Activated T-cell treated with anti-CD3 and anti-CD28 coated beads, Interleukin-2, amount 50 U/mL, for 72 hours (primary cell): ENCODE measurements around the gene ANKRD13C. TPM values are rescaled to one million over a fixed set of nuclear protein-coding genes. Genes with fewer than 3 reads are reported as not detected.
A peak's percentile ranks its signal among the peaks of the same experiment; 100 is the strongest.

Experiments used
- ATAC-seq, 2 donors: fragments of 150-1000 bp; cut with Tn5 transposase; replicated peaks in 1 of 2; 2 replicates each; pipeline ENCODE4 v1.10.0; 2021; ENCODE audit warnings: moderate library complexity in 2 of 2, mild to moderate bottlenecking in 1 of 2
- DNase-seq, 2 donors: peaks; one replicate each; pipeline ENCODE4 v3.0.0; 2021 to 2022; ENCODE audit warnings: mixed read lengths in 1 of 2
- H3K27ac Mint-ChIP-seq: one replicate; pipeline ENCODE4 v1.8.0; 2022; ENCODE audit warnings: mild to moderate bottlenecking, moderate library complexity, mixed read lengths
- H3K27me3 Mint-ChIP-seq: one replicate; pipeline ENCODE4 v1.8.0; 2022; ENCODE audit warnings: low read depth, mixed read lengths
- H3K36me3 Mint-ChIP-seq, 2 donors: one replicate each; pipeline ENCODE4 v1.8.0; 2022; ENCODE audit warnings: mixed read lengths in 2 of 2, mild to moderate bottlenecking in 1 of 2; ENCODE audit not compliant: insufficient read depth in 2 of 2
- H3K4me1 Mint-ChIP-seq: one replicate; pipeline ENCODE4 v1.8.0; 2022; ENCODE audit warnings: low read depth, mixed read lengths
- H3K4me3 Mint-ChIP-seq, 2 donors: one replicate each; pipeline ENCODE4 v1.8.0; 2022; ENCODE audit warnings: mild to moderate bottlenecking in 2 of 2, mixed read lengths in 2 of 2, moderate library complexity in 2 of 2
- H3K9me3 Mint-ChIP-seq, 2 donors: one replicate each; pipeline ENCODE4 v1.8.0; 2022; ENCODE audit warnings: mixed read lengths in 2 of 2
- total RNA-seq, 2 donors: library from RNA; stranded (reverse); gene quantifications; one replicate each; pipeline ENCODE4 v1.2.3, GENCODE V29; 2022

Gene ANKRD13C
- total RNA-seq, 2 donors from 2014 or later: 25.1 to 25.6 TPM

DNA sequence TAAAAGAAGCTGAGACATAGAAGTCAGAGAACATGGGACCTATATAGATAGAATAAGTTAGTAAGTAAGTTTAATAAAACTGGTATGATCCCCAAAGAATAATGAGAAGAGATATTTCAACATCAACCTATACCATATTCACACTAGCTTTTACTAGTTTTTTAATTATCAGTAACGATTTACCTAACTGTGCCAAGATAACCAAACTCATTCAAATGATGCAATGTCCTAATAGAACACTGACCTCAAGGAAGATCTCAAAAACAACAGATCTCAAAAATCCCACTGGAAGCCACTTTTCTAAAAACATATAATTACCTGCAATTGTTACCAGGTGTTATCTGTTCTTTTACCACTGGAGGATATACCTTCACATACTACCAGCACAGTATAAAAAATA is 38.7 kb downstream of the ANKRD13C start:
- no peak overlapping the region for H3K27ac Mint-ChIP-seq
- H3K4me1 Mint-ChIP-seq: no peaks in the 10 kb centered on the region
- H3K4me3 Mint-ChIP-seq: no peak overlapping the region
- ATAC-seq (no peak), DNase-seq (no peak)
- H3K36me3 Mint-ChIP-seq: peaks cover 1 to 3% of the 10 kb centered on the region in 2 donors
- H3K9me3 Mint-ChIP-seq: no peaks in the 10 kb centered on the region
- H3K27me3 Mint-ChIP-seq: no peaks in the 10 kb centered on the region

DNA sequence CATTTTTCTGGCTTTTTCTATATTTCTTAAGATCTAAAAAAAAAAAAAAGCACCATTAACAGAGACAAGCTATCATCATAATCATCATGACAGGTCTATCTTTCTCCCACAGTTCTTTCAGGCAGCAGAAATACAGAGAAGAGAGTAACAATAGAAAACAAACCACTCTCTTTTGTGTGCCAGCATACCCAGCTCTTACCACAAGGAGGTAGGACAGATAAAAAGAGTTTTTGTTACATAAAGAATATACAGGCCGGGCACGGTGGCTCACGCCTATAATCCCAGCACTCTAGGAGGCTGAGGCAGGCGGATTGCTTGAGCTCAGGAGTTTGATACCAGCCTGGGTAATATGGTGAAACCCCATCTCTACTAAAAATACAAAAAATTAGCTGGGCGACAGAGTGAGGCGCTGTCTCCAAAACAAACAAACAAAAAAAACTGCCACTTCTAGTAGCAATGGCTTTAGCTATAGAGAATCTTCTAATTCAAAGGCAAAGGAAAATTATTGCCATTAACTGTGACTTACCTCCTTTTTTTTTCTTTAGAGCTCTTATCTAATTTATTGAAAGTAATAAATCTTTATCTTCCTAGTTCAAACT is 39.7 kb downstream of the ANKRD13C start:
- Mint-ChIP-seq H3K27me3 (no peaks in the 10 kb centered on the region), H3K27ac (no peak overlapping the region), H3K4me1 (no peaks in the 10 kb centered on the region), H3K4me3 (no peak overlapping the region), H3K9me3 (no peaks in the 10 kb centered on the region), H3K36me3 (peaks cover 1 to 3% of the 10 kb centered on the region in 2 donors)
- no peak for ATAC-seq
- DNase-seq: no peak

GRCh38 chr1:70311369-70311768 is 43.2 kb downstream of the ANKRD13C start:
- no peak for ATAC-seq
- no peak for DNase-seq
- Mint-ChIP-seq H3K4me3 (no peak overlapping the region), H3K36me3 (peaks cover 0 to 14% of the 10 kb centered on the region in 2 donors), H3K4me1 (no peaks in the 10 kb centered on the region), H3K27me3 (no peaks in the 10 kb centered on the region), H3K27ac (no peak overlapping the region), H3K9me3 (no peaks in the 10 kb centered on the region)

GRCh38 chr1:70299472-70299871 is 55.0 kb downstream of the ANKRD13C start:
- Mint-ChIP-seq H3K27ac (peak overlapping the region; percentile 71), H3K27me3 (no peaks in the 10 kb centered on the region), H3K4me3 (no peak overlapping the region), H3K9me3 (no peaks in the 10 kb centered on the region), H3K4me1 (no peaks in the 10 kb centered on the region), H3K36me3 (peaks cover 3 to 15% of the 10 kb centered on the region in 2 donors)
- DNase-seq (no peak), ATAC-seq (no peak)

GRCh38 chr1:70295749-70296148 is 58.8 kb downstream of the ANKRD13C start:
- H3K27ac Mint-ChIP-seq: no peak overlapping the region
- ATAC-seq: no peak
- no peaks in the 10 kb centered on the region for H3K27me3 Mint-ChIP-seq
- H3K4me1 Mint-ChIP-seq: no peaks in the 10 kb centered on the region
- DNase-seq: no peak
- no peak overlapping the region for H3K4me3 Mint-ChIP-seq
- peaks cover 3 to 25% of the 10 kb centered on the region in 2 donors for H3K36me3 Mint-ChIP-seq
- H3K9me3 Mint-ChIP-seq: no peaks in the 10 kb centered on the region

- Mint-ChIP-seq H3K9me3 (no peaks in the 10 kb centered on the region), H3K27ac (no peak overlapping the region), H3K4me3 (no peak overlapping the region), H3K27me3 (no peaks in the 10 kb centered on the region), H3K36me3 (peaks cover 0 to 21% of the 10 kb centered on the region in 2 donors), H3K4me1 (no peaks in the 10 kb centered on the region)
- ATAC-seq (no peak), DNase-seq (no peak)
Observed at GRCh38 chr1:70293186-70293843, 61.2 kb downstream of the ANKRD13C start.

- no peaks in the 10 kb centered on the region for H3K4me1 Mint-ChIP-seq
- DNase-seq (no peak), ATAC-seq (no peak)
- peaks cover 0 to 18% of the 10 kb centered on the region in 2 donors for H3K36me3 Mint-ChIP-seq
- no peaks in the 10 kb centered on the region for H3K27me3 Mint-ChIP-seq
- no peaks in the 10 kb centered on the region for H3K9me3 Mint-ChIP-seq
- H3K4me3 Mint-ChIP-seq: no peak overlapping the region
- peak overlapping the region; percentile 19 for H3K27ac Mint-ChIP-seq
Observed at GRCh38 chr1:70290218-70290617, 64.3 kb downstream of the ANKRD13C start.

DNA sequence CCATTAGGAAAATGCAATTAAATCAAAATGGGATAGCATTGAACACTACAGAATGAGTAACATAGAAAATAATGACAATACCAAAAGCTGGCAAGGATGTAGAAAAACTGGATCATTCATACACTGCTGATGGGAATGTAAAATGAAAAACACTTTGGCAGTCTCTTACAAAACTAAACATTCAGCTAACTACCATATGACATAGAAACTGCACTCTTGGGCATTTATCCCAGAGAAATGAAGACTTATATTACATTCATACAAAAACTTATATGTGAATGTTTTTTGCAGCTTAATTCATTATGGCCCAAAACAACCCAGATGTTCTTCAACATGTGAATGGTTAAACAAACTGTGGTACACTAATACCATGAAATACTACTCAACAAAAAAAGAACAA is 66.4 kb downstream of the ANKRD13C start:
- peak overlapping the region; percentile 23 for H3K27ac Mint-ChIP-seq
- H3K4me3 Mint-ChIP-seq: no peak overlapping the region
- H3K9me3 Mint-ChIP-seq: no peaks in the 10 kb centered on the region
- no peaks in the 10 kb centered on the region for H3K4me1 Mint-ChIP-seq
- ATAC-seq (no peak), DNase-seq (no peak)
- no peaks in the 10 kb centered on the region for H3K27me3 Mint-ChIP-seq
- H3K36me3 Mint-ChIP-seq: peaks cover 0 to 13% of the 10 kb centered on the region in 2 donors

GRCh38 chr1:70286453-70286852 is 68.1 kb downstream of the ANKRD13C start:
- ATAC-seq: no peak
- Mint-ChIP-seq H3K36me3 (peaks cover 0 to 8% of the 10 kb centered on the region in 2 donors), H3K27me3 (no peaks in the 10 kb centered on the region), H3K4me3 (no peak overlapping the region), H3K9me3 (no peaks in the 10 kb centered on the region), H3K4me1 (no peaks in the 10 kb centered on the region), H3K27ac (no peak overlapping the region)
- DNase-seq: no peak

DNA sequence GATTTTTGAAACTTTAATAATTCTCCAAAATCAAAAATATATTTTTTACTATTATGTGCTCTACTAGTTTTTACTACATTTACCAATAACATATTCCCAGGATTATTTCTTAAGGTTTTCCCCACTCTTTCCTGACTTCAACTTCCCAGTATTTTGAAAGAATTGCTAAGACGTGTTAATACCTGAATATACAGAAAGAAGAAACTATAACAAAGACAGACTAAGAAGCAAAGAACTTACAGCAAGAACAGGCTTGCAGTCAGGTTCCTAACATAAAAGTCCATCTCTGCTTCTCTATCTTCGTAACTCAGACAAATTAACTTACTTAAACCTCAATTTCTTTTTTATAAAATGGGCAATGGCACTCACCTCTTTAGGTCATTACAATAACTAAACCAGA is 70.2 kb downstream of the ANKRD13C start:
- DNase-seq (no peak), ATAC-seq (no peak)
- peak overlapping the region; percentile 66 for H3K27ac Mint-ChIP-seq
- no peaks in the 10 kb centered on the region for H3K27me3 Mint-ChIP-seq
- H3K4me1 Mint-ChIP-seq: no peaks in the 10 kb centered on the region
- H3K9me3 Mint-ChIP-seq: no peaks in the 10 kb centered on the region
- H3K4me3 Mint-ChIP-seq: no peak overlapping the region
- H3K36me3 Mint-ChIP-seq: peaks cover 2 to 12% of the 10 kb centered on the region in 2 donors

DNA sequence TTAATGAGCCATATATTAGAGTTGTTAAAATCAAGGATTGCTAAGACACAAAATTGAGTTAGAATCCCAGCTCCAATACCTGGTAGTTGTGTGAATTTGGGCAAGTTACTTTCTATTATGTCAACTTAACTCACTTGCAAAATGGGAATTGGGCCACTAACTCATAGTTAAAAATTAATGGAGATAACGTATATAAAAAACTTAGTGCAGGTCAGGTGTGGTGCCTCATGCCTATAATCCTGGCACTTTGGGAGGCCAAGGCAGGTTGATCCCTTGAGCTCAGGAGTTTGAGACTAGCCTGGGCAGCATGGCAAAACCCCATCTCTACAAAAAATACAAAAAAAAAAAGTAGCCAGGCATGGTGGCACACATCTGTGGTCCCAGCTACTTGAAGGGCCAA is 75.8 kb downstream of the ANKRD13C start:
- Mint-ChIP-seq H3K4me1 (no peaks in the 10 kb centered on the region), H3K36me3 (peaks cover 5 to 12% of the 10 kb centered on the region in 2 donors), H3K4me3 (no peak overlapping the region), H3K27me3 (no peaks in the 10 kb centered on the region), H3K27ac (peak overlapping the region; percentile 44), H3K9me3 (no peaks in the 10 kb centered on the region)
- ATAC-seq (no peak), DNase-seq (no peak)

DNA sequence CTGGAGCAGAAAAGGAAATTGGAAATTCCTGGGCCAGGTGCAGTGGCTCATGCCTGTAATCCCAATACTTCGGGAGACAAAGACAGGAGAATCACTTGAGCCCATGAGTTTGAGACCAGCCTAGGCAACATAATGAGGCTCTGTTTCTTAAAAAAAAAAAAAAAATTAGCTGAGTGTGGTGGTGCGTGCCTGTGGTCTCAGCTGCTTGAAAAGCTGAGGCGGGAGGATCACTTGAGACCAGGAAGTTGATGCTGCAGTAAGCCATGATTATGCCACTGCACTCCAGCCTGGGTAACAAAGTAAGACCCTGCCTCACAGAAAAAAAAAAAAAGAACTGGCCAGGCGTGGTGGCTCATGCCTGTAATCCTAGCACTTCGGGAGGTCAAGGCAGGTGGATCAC is 76.6 kb downstream of the ANKRD13C start:
- Mint-ChIP-seq H3K36me3 (peaks cover 5 to 14% of the 10 kb centered on the region in 2 donors), H3K4me1 (no peaks in the 10 kb centered on the region), H3K27ac (no peak overlapping the region), H3K27me3 (no peaks in the 10 kb centered on the region), H3K9me3 (no peaks in the 10 kb centered on the region), H3K4me3 (no peak overlapping the region)
- DNase-seq (no peak), ATAC-seq (no peak)

DNA sequence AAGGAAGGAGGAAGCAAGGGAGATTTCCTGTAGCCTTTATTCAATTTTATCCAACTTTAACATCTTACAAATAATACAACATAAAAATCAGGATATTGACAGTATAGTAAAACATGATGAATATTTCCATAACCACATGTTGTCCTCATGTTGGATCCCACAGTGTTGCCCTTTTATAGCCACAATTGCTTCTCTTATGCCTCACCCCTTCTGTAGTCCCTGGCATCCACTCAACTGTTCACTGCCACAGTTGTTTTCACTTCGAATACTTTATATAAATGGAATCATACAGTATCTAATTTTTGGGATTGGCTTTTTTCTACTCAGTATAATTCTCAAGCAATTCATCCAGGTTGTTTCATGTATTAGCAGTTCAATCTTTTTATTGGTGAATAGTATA is 88.6 kb downstream of the ANKRD13C start:
- H3K4me1 Mint-ChIP-seq: no peaks in the 10 kb centered on the region
- ATAC-seq (no peak), DNase-seq (no peak)
- H3K27ac Mint-ChIP-seq: no peak overlapping the region
- no peak overlapping the region for H3K4me3 Mint-ChIP-seq
- H3K36me3 Mint-ChIP-seq: peaks cover 14 to 24% of the 10 kb centered on the region in 2 donors
- no peaks in the 10 kb centered on the region for H3K9me3 Mint-ChIP-seq
- H3K27me3 Mint-ChIP-seq: no peaks in the 10 kb centered on the region

- Mint-ChIP-seq H3K27ac (peak overlapping the region; percentile 75), H3K4me3 (no peak overlapping the region), H3K27me3 (no peaks in the 10 kb centered on the region), H3K4me1 (no peaks in the 10 kb centered on the region), H3K9me3 (no peaks in the 10 kb centered on the region), H3K36me3 (peaks cover 14 to 22% of the 10 kb centered on the region in 2 donors)
- ATAC-seq: no peak
- DNase-seq: no peak
Observed at GRCh38 chr1:70264839-70265238, 89.7 kb downstream of the ANKRD13C start.
